Vagina (tissue), 2 donors: ENCODE results near the gene SIDT2.

Experiments used
- POLR2AphosphoS5 ChIP-seq, 2 donors: sonication (generic); formaldehyde crosslinking; IDR thresholded peaks; one replicate each; pipeline ENCODE4 v1.9.0; 2017; ENCODE audit warnings: antibody characterized with exemption in 2 of 2, mild to moderate bottlenecking in 2 of 2, low read depth in 1 of 2; ENCODE audit not compliant: insufficient read depth in 1 of 2
- TF ChIP-seq, protein P1 (sequence below), 3 experiments: fragments of 450-650 bp in 2 of 3; fragments of 200-600 bp in 1 of 3; sonication (generic) in 1 of 3; IDR thresholded peaks; one replicate each; pipeline ENCODE4 v1.5.1; 2017 to 2019; ENCODE audit warnings: antibody characterized with exemption in 3 of 3, mild to moderate bottlenecking in 2 of 3, moderate library complexity in 2 of 3

DNA sequence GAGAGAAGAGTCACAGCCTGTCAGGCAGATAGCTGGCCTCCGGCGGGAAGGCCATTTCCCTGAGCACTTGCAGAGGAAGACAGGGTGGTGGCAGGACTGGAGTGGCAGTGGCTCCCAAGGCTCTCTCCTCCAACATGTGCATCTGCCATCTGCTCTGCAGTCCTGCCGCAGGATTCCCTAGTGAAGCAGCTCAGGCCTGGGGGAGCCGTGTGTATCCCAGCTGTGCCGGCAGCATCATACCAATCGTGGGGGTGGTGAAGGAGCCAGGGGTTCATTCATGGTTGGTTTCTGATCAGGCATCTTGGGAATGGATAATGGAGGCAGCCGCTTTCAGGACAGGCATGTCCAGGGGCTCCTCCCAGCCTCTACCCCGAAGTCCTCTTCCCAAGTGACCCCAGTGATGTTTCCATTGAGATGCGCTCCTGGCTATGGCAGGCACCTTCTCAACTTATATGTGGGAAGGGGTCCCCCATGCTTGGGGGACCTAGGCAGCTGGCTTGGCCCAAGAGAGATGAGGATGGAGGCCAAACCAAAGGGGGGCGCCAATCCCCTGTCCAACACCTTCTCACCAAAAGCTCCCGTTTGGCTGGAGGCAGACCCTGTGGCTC is 26.8 kb downstream of the SIDT2 start:
- TF ChIP-seq, protein P1, sequence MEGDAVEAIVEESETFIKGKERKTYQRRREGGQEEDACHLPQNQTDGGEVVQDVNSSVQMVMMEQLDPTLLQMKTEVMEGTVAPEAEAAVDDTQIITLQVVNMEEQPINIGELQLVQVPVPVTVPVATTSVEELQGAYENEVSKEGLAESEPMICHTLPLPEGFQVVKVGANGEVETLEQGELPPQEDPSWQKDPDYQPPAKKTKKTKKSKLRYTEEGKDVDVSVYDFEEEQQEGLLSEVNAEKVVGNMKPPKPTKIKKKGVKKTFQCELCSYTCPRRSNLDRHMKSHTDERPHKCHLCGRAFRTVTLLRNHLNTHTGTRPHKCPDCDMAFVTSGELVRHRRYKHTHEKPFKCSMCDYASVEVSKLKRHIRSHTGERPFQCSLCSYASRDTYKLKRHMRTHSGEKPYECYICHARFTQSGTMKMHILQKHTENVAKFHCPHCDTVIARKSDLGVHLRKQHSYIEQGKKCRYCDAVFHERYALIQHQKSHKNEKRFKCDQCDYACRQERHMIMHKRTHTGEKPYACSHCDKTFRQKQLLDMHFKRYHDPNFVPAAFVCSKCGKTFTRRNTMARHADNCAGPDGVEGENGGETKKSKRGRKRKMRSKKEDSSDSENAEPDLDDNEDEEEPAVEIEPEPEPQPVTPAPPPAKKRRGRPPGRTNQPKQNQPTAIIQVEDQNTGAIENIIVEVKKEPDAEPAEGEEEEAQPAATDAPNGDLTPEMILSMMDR (IDR thresholded peaks at IDR 0.05), result no peak
- TF ChIP-seq POLR2AphosphoS5 (IDR thresholded peaks at IDR 0.05; ENCODE audit: insufficient read depth in 1 of 2, low read depth in 1 of 2), result peak in 1 of 2 donors; percentile 66
